Measurements from ENCODE around the gene UPF3A.
A peak's percentile ranks its signal among the peaks of the same experiment; 100 is the strongest.
"Not testable (repeated sequence)": the region's sequence is repeated elsewhere in the genome, so short reads cannot be mapped to it uniquely, and the experiment has no call there.

Gene UPF3A, protein sequence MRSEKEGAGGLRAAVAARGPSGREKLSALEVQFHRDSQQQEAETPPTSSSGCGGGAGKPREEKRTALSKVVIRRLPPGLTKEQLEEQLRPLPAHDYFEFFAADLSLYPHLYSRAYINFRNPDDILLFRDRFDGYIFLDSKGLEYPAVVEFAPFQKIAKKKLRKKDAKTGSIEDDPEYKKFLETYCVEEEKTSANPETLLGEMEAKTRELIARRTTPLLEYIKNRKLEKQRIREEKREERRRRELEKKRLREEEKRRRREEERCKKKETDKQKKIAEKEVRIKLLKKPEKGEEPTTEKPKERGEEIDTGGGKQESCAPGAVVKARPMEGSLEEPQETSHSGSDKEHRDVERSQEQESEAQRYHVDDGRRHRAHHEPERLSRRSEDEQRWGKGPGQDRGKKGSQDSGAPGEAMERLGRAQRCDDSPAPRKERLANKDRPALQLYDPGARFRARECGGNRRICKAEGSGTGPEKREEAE

DNA sequence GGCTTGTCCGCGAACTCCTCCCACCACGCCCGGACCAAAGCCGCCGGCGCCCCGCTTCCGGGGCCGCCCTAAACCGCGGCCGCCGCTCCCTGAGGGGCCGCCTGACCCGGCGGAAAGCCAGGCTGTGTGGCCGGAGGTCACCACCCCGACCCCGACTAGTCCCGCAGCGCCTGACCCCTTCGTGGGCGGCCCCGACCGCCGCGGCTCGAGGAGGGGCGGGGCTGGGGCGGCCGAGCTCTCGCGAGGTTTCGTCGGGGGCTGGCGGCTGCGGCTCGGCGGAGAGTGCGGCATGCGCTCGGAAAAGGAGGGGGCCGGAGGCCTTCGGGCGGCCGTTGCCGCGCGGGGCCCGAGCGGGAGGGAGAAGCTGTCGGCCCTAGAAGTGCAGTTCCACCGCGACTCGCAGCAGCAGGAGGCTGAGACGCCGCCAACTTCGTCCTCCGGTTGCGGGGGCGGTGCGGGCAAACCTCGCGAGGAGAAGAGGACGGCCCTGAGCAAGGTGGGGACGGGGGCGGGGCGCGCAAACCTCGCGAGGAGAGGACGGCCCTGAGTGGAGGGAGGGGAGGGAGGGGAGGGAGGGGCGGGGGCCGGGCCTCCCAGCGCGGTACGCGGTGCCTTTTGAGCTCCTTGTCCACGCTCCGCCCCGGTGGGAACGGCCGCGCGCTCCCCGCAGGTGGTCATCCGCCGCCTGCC is at the start of gene UPF3A:
Gene UPF3A (plus strand): TSS at position 251 of the 690 bp plus-strand sequence. CDS start 39 bp downstream, at position 290.
- DNase-seq (ENCODE audit: low spot score) = peak; percentile 93

DNA sequence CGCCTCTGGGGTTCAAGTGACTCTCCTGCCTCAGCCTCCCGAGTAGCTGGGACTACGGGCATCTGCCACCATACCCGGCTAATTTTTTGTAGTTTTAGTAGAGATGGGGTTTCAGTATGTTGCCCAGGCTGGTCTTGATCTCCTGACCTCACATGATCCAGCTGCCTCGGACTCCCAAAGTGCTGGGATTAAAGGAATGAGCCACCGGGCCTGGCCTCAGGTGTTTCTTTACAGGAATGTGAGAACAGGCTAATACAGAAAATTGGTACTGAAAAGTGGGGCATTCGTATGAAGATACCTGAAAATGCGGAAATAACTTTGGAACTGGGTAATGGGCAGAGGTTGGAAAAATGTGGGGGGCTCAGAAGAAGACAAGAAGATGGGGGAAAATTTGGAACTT is 49.5 kb upstream of the UPF3A start:
- DNase-seq (ENCODE audit: low spot score) = no peak

DNA sequence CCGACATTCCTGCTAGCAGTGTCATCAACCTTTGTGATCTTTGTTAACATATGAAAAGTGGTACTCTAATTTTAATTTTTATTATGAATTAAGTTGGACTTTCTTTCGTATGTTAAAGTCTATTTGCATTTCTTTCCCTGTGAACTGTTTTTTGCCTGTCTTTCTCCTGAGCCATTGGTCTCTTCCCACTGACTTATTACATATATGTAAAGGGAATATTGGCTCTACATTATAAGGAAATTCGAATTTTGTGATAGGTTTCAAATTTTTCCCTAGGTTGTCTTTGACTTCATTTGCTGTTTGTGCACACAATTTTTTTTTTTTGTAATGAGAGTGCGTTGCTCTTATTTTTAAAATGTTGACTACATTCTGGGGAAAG is 47.1 kb upstream of the UPF3A start:
- no peak for DNase-seq (ENCODE audit: low spot score)

DNA sequence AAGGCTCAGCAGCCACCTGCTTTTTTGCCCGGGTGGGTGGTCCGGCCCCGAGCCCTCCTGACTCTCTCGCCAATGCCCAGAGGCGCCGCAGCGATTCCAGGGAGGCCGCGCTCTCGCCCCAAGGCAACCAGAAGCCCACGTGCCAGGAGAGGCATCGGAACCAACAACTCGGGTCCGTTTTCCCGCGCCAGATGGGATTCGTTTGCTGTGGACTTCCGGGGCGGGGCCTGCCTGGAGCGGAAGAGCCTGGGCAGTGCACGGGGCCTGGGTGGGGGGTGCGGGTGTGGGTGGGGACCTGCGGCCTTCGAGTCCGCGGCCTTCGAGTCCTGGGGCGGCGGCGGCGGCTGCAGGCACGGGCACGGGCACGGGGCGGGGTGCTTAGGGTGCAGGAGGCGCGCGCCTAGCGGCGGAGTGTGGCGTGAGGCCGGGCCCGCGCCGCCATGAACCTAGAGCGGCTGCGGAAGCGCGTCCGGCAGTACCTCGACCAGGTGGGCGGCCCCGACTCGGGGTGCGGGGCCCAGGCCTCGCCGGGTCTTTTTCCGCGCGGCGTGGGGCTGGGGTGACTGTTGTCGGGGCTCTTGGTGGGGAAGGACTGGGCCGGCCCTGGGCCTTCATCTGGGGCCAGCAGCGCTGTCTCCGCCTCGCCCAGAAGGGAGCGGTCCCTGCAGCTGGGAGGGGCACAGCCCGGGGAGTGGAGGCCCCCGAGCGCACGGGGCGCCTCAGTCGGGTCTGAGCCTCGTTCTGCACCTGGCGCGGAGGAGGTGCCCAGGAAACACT is 46.6 kb upstream of the UPF3A start, which contains the start of gene CDC16:
Gene CDC16 (plus strand): TSS at position 253 of the 777 bp plus-strand sequence. CDS start 188 bp downstream, at position 441.
- DNase-seq (ENCODE audit: low spot score) = peak; percentile 82

DNA sequence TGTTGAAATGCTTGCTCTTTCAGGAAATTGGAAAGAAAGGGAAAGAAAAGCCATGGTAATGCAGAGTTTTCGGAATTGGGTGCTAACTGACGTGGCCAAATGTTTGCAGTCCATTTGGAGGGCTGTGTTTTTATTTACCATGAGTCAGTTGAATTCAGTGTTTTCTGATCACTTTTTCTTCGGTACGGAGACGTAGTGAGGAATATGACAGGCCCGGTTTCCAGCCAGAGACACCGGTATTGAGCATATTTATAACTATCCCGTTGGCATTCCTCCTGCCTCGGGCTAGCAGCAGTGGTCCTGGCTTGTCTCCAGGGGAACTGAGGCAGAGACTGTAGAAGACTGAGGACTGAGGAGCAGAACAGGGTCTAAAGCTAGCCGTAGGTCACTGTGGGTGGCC is 45.7 kb upstream of the UPF3A start:
- DNase-seq (ENCODE audit: low spot score) = no peak

DNA sequence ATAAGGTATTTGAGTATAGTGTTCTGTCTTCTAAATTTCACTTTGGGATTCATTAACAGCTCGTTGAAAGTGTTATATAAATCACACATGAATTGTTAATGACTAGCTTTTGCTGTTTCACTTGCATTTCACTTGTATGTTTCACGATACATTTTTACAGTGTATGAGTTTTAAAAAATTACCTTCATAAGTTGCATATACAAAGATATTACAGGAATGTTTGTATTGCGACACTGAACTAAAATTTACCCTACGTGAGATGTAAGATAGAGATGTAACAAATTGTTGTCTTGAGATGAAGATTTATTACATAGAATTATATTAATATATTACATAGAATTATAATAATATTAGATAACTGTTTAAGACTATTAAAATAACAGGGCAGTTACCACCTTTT is 45.2 kb upstream of the UPF3A start:
- no peak for DNase-seq (ENCODE audit: low spot score)

DNA sequence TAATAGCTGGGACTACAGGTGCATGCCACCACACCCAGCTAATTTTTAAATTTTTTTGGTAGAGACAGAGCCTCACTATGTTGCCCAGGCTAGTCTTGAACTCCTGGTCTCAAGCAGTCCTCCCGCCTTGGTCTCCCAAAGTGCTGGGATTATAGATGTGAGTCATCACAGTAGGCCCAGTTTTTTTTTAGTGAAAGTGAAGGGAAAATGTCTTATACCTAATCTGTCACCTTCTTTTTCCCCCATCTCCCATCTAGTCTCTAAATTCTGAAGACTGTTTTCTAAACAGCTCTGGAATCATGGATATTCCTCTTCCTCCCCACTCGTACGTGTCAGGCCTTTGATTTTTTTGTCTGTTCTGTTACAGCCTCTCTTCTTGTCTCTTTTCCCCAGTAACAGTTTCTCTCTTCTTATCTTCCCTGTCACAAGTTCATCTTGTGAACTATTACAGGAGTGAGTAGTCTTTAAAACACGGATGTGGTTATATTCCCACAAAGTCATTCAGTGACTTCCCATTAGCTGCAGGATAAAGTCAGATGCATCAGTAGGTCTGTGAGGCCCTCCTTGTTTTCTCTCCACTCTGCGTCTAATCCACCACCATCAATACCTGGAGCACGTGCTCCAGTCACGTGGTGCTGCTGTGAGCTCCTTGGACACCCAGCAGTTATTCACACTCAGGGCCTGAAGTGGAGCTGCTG is 43.8 kb upstream of the UPF3A start:
- DNase-seq (ENCODE audit: low spot score) = no peak

DNA sequence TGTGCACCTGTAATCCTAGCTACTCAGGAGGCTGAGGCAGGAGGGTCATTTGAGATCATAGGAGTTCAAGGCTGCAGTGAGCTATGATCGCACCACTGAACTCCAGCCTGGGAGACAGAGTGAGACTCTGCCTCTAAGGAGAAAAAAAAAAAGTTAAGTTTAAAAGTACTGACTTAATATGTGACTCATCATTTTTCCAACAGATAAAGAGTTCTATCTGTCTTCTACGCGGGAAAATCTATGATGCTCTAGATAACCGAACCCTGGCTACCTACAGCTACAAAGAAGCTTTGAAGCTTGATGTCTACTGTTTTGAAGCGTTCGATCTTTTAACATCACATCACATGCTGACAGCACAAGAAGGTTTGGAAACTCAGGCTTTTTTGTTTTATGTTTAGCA is 39.5 kb upstream of the UPF3A start:
- no peak for DNase-seq (ENCODE audit: low spot score)

DNA sequence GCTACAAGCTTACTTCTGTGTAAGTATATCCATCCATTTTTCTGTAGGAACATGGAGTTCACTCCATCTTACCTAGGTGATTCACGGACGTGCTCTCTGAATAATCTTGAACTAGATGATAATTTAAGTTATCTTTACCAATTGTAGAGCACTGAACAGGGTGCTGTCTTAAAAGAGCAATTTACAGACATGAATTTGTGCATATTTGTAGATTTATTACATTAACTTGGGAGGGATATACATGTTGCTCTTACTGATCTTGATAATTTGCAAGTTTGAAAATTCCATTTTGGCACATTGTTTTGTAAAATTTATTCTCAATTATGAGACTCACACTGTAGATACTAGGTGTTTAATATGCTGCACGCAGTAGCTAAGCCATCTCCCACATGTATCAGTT is 37.4 kb upstream of the UPF3A start:
- DNase-seq (ENCODE audit: low spot score) = no peak

DNA sequence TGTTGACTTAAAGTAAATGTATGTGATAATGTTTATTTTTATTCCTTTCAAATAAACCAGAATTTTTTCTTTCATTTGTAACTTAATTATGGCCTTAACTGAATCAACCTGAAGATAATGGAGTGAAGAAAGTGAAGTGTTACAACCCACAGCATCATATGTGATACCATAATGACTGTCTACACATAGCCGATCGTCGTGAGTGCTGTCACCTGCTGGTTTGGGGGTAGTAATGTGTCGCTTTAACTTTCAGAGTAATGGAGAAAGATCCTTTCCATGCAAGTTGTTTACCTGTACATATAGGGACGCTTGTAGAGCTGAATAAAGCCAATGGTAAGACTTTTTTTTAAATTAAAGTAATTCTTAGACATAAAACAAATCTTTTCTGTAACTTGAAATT is 36.8 kb upstream of the UPF3A start:
- no peak for DNase-seq (ENCODE audit: low spot score)

DNA sequence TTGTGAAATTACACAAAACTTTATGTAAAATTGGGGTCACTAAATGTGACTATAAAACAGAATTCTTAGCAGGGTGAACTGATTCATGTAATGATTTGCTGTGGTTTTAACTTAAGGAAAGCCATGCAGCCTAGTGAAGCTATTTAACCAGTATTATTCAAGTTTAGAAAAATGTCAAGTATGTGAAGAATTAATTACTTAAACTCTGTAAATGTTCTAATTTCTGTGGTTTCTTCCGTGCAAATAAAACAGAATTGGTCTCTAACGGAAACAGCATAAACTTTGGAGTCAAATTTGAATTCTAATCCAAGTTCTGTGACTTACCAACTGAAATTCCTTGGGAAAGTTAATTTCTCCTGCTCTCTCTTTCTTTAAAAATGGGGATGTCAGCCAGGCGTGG is 33.4 kb upstream of the UPF3A start:
- DNase-seq (ENCODE audit: low spot score) = no peak

DNA sequence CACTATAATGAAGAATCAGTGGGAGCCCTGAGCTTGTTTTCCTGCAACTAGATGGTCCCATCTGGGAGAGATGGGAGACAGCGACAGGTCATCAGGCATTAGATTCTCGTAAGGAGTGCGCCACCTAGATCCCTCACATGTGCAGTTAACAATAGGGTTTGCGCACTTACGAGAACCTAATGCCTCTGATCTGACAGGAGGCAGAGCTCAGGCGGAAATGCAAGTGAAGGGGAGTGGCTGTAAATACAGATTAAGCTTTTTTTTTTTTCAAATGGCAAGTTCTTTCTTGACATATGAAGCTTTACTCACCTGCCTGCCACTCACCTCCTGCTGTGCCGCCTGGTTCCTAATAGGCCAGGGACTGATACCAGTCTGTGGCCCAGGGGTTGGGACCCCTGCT is 32.3 kb upstream of the UPF3A start:
- no peak for DNase-seq (ENCODE audit: low spot score)

DNA sequence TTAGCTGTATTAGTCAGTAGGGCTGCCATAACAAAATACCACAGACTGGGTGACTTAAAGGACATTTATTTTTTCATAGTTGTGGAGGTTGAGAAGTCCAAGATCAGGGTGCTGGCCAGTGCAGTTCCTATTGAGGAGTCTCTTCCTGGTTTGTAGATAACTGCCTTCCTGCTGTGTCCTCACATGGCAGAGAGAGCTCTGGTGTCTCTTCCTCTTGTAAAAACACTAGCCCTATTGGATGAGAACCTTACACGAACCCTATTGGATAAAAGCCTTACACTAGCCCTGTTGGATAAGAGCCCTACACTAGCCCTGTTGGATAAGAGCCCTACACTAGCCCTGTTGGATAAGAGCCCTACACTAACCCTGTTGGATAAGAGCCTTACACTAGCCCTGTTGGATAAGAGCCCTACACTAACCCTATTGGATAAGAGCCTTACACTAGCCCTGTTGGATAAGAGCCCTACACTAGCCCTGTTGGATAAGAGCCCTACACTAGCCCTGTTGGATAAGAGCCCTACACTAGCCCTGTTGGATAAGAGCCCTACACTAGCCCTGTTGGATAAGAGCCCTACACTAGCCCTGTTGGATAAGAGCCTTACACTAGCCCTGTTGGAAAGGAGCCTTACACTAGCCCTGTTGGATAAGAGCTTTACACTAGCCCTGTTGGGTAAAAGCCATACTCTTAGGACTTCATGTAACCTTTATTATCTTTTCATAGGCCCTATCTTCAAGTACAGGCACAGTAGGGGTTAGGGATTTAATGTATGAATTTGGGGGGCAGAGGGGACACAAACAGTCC is 29.6 kb upstream of the UPF3A start:
- DNase-seq (ENCODE audit: low spot score) = not testable (repeated sequence)

DNA sequence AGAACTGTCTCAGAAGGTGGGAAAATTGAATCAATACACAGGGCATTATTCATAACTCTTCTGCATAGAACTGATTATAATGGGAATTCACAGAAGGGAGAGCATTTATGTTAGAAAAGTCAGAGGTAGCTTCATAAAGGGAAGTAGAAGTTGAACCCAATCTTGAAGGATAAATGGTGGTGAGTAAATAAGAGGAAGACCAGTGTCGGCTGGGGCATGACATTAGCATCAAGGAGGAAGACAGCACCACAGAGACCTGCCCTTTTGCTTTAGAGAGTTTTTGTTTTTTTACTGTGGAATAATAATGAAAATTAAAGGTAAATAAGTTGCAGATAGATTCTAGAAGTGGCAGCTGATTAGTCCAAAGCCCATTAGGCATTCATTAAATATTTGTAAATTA is 24.9 kb upstream of the UPF3A start:
- no peak for DNase-seq (ENCODE audit: low spot score)

DNA sequence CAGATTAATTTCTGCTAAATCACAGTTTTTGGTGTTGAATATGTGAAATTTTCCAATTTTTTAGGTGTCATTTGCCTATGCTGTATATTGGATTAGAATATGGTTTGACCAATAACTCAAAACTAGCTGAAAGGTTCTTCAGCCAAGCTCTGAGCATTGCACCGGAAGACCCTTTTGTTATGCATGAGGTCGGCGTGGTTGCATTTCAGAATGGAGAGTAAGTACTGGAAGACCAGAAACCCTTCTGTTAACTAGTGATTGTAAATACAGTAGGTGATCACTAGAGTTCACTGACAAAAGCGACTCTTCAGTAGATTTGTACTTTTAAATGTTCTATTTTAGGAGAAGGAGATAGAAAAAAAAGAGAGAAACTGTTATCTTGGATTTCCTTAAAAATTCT is 24.4 kb upstream of the UPF3A start:
- no peak for DNase-seq (ENCODE audit: low spot score)

DNA sequence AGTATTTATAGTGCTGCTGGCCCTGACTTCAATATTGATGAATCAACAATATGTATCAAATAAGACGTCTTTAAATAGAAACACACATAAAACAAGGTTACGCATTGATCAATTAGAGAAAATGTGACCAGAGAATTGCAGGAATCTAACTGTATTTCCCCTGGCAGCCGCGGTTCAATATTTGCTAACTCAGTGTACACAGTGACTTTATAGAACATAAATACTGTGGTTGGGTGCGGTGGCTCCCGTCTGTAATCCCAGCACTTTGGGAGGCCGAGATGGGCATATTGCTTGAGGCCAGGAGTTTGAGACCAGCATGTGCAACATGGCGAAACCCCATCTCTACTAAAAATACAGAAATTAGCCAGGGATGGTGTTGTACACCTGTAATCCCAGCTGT is 22.8 kb upstream of the UPF3A start:
- DNase-seq (ENCODE audit: low spot score) = no peak

DNA sequence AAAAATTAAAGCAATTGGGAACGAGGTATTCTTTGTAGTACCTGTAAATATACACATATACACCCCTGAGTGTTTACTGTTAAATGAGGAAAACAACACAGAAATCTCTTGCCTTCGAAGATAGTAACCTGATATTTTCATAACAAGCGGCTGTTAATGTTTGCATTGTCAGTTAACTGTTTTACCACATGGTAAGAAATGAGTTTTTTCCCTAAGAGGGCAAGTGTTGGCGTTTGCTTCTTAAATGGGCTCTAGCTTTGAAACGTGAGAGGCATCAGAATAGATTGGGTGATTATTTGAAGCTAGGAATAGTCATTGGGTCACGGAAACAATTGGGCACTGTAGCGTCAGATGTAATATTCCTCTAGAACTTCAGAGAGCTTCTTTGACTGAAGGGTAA is 22.0 kb upstream of the UPF3A start:
- DNase-seq (ENCODE audit: low spot score) = no peak

DNA sequence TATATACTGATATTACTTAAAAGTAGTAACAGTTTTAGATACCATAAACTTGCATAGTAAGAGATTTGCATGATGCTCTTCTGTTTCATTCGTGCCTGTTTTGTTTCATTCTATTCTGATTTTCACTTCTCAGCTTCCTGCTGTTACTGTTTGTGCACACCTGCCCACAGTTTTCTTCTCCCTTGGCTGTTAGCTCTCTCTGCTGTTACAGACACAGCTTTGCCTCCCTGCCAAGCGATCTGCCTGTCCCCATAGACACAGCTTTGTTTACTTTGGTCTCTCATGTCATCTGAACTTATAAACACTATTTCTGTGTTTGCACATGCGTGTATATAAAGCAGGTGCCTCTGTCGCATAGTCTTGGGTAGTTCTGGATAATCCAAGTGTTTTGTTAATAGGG is 21.4 kb upstream of the UPF3A start:
- DNase-seq (ENCODE audit: low spot score) = no peak

DNA sequence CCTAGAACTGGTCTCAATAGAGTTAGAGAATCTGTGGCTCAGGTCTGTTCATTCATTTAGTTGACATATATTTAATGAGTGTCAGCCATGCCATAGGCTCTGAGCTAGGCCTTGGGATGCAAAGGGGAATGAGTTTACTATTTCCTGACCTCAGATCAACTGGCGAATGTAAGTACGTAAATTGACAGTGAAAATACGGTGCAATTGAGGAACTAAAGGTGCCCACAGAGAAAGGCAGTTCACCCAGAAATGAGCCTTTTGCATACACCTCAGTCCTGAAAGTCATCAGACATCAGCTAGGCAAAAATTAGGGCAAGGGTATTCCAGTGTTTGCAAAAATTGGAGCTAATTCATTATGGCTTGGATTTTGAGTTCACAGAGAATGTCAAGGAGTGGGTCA is 20.6 kb upstream of the UPF3A start:
- DNase-seq (ENCODE audit: low spot score) = no peak

DNA sequence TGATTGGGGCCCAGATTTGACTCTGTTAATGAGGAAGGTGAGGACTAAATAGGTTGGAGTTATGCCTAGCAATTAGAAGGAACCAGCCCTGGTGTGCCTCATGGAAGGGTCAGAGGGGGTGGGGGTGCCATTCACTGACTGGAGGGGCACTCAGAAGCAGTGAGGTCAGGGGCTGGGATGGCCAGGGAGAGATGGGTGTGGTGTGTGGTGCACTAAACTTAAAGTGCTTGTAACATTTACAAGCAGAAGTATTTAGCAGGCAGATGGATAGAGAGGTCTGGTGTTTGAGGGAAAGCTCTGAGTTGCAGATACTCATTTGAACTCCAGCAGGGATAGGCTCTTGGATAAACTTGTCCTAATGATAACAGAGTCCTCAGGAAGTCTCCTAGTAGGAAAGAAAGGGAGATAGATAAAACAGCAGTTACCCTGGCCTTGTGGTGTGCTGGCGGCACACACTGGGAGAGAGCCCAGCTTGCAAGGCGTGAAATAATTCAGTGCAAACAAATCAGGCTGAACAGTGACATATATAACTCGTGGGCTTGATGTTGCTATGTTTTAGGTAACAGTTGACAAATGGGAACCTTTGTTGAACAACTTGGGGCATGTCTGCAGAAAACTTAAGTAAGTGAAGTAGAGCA is 20.0 kb upstream of the UPF3A start:
- no peak for DNase-seq (ENCODE audit: low spot score)

DNA sequence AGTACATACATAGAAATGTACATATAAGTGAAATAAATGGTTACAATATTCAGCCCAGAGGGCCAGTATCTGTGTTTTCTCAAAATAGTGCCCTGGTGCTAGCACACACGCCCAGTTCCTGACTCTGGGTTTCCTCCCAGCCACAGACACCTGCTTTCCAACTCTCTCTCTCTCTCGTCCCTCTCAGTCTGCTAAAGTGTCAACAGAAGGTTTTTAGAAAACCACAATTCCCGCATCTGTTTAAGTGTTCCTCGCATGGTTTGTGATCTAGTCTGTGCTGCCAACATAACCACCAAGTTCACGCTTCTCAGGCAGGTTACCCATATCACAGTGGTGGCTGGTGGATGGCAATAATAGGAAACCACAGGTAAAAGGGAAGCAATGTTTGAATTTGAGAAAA is 17.8 kb upstream of the UPF3A start:
- peak; percentile 26 for DNase-seq (ENCODE audit: low spot score)
